PFSK-1 (cell line): ENCODE measurements around the gene CMYA5.

ENCODE experiments used
- FOXP2 ChIP-seq: optimal IDR thresholded peaks from 2 replicates; pipeline ENCODE3; 2011; ENCODE audit warnings: borderline replicate concordance, control low read depth, inconsistent platforms; ENCODE audit not compliant: insufficient read depth; ENCODE audit errors: extremely low read length, extremely low read depth
- POLR2AphosphoS5 ChIP-seq: IDR thresholded peaks from 2 replicates; pipeline ENCODE4 v1.6.1; 2012; ENCODE audit warnings: low read depth, mild to moderate bottlenecking, control low read depth, low read length, moderate library complexity
- REST ChIP-seq, 2 experiments: IDR thresholded peaks; 2 replicates each; pipeline versions ENCODE4 v1.6.1 to v1.8.0; 2011 to 2012; ENCODE audit warnings: low read depth in 2 of 2, low read length in 2 of 2, control low read depth in 1 of 2, inconsistent platforms in 1 of 2, mild to moderate bottlenecking in 1 of 2, moderate library complexity in 1 of 2; ENCODE audit not compliant: insufficient read depth in 1 of 2
- SIN3A ChIP-seq: IDR thresholded peaks from 2 replicates; pipeline ENCODE4 v1.6.1; 2012; ENCODE audit warnings: mild to moderate bottlenecking, low read length, moderate library complexity, borderline replicate concordance; ENCODE audit not compliant: insufficient read depth
- TAF1 ChIP-seq: IDR thresholded peaks from 2 replicates; pipeline ENCODE4 v1.6.1; 2012; ENCODE audit warnings: low read length, control low read depth, borderline replicate concordance; ENCODE audit not compliant: insufficient read depth

The CMYA5 gene

DNA sequence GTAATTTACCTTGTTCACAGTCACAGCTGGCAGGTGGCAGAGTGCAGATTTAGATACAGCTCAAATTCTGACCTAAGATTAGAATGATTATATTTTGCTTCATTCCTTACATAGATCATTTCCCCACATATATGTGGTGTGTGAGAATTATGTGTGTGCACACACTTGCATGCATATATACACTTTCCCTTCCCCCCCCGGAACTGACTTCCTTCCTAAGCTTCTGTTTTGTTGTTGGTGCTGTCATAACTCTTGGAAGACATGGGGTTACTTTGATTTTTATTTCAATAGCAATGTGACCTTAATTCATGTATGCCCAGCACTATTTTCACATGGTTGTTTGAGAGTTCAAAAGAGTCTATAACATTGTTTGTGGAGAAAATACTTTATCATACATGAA lies 112.8 kb downstream of the CMYA5 start:
- TF ChIP-seq REST (IDR thresholded peaks at IDR 0.05; ENCODE audit: insufficient read depth in 1 of 2, low read depth in 2 of 2, low read length in 2 of 2) = no peak
- TF ChIP-seq POLR2AphosphoS5 = no peak
- TF ChIP-seq SIN3A = no peak
- no peak for TF ChIP-seq TAF1
- TF ChIP-seq FOXP2 = no peak

GRCh38 chr5:79803007-79803406 lies 113.4 kb downstream of the CMYA5 start:
- TF ChIP-seq TAF1 (no peak), SIN3A (no peak), POLR2AphosphoS5 (no peak), REST (IDR thresholded peaks at IDR 0.05; ENCODE audit: insufficient read depth in 1 of 2, low read depth in 2 of 2, low read length in 2 of 2) (no peak), FOXP2 (no peak)

DNA sequence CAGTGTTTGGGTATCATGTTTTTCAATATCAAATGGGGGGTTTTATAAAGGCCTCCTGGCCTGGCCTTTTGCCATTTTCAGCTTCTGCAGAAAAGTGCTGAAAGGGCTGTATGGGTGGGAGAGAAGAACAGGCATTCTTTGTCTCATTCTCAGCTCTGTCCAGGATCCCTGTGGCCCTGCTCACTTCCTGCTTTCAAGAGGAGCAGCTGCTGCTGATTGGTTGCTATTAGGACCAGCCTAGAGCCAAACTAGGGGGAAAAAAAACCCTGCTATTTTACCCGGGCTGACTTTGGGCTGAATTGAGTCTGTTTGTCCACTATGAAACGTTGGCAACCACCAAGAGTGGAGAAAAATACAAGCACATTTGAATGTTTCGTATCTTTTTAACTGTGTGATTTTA lies 117.1 kb downstream of the CMYA5 start:
- no peak for TF ChIP-seq REST (IDR thresholded peaks at IDR 0.05; ENCODE audit: insufficient read depth in 1 of 2, low read depth in 2 of 2, low read length in 2 of 2)
- TF ChIP-seq POLR2AphosphoS5 = no peak
- no peak for TF ChIP-seq TAF1
- TF ChIP-seq SIN3A = no peak
- TF ChIP-seq FOXP2 = no peak

GRCh38 chr5:79809743-79810142 lies 120.1 kb downstream of the CMYA5 start:
- no peak for TF ChIP-seq REST (IDR thresholded peaks at IDR 0.05; ENCODE audit: insufficient read depth in 1 of 2, low read depth in 2 of 2, low read length in 2 of 2)
- no peak for TF ChIP-seq TAF1
- TF ChIP-seq FOXP2 = no peak
- TF ChIP-seq SIN3A = no peak
- no peak for TF ChIP-seq POLR2AphosphoS5

- TF ChIP-seq TAF1 = no peak
- TF ChIP-seq SIN3A = no peak
- TF ChIP-seq FOXP2 = no peak
Measured at GRCh38 chr5:79811081-79811480, 121.4 kb downstream of the CMYA5 start.
